Aorta (tissue), 5 donors: ENCODE data around the gene TUBE1. TPM values are rescaled to one million over a fixed set of nuclear protein-coding genes. Genes with fewer than 3 reads are reported as not detected.
A peak's percentile ranks its signal among the peaks of the same experiment; 100 is the strongest.

Experiments used
- ATAC-seq: fragments of 200-7000 bp; cut with Tn5 transposase; one replicate; pipeline ENCODE4 v1.9.1; 2022; ENCODE audit warnings: moderate library complexity; ENCODE audit not compliant: low FRiP score
- DNase-seq, 2 donors: peaks; one replicate each; pipeline ENCODE4 v3.0.0-alpha.2; 2020
- H3K27ac ChIP-seq, 2 donors: one replicate each; pipeline ENCODE4 v1.5.1; 2013; ENCODE audit warnings: low read length in 2 of 2, mild to moderate bottlenecking in 2 of 2, moderate library complexity in 2 of 2, control low read depth in 1 of 2, inconsistent platforms in 1 of 2, low read depth in 1 of 2
- H3K27me3 ChIP-seq, 2 donors: one replicate each; pipeline ENCODE4 v1.6.1; 2013; ENCODE audit warnings: control low read depth in 1 of 2, low read length in 1 of 2, mild to moderate bottlenecking in 1 of 2, moderate library complexity in 1 of 2; ENCODE audit not compliant: insufficient read depth in 2 of 2, control insufficient read depth in 1 of 2
- H3K36me3 ChIP-seq, 2 donors: one replicate each; pipeline ENCODE4 v1.6.1; 2013; ENCODE audit warnings: control low read depth in 1 of 2, low read length in 1 of 2, mild to moderate bottlenecking in 1 of 2; ENCODE audit not compliant: insufficient read depth in 2 of 2, control insufficient read depth in 1 of 2
- H3K4me1 ChIP-seq, 2 donors: one replicate each; pipeline ENCODE4 v1.6.1; 2013; ENCODE audit warnings: low read length in 2 of 2, control low read depth in 1 of 2, mild to moderate bottlenecking in 1 of 2, moderate library complexity in 1 of 2; ENCODE audit not compliant: insufficient read depth in 2 of 2, control insufficient read depth in 1 of 2
- H3K4me3 ChIP-seq, 2 donors: one replicate each; pipeline ENCODE4 v1.5.1; 2013; ENCODE audit warnings: low read length in 2 of 2, control low read depth in 1 of 2, mild to moderate bottlenecking in 1 of 2
- H3K9me3 ChIP-seq: one replicate; pipeline ENCODE4 v1.6.1; 2013; ENCODE audit warnings: mild to moderate bottlenecking, low read length; ENCODE audit not compliant: control insufficient read depth
- WGBS, 2 donors: extraction: QIAGEN DNeasy Blood & Tissue Kit; methylation state at CpG; one replicate each; pipeline ENCODE4 v1.1.7; 2013; 5-methylcytosine and 5-hydroxymethylcytosine counted together
- intact Hi-C, 2 donors: fragments of 100-400 bp; cut with DNase I; formaldehyde crosslinking; loops; one replicate each; pipeline versions ENCODE4 v1.14.2 to v1.15.0; 2022
- polyA plus RNA-seq, 2 donors: library from polyadenylated mRNA; stranded (reverse); fragments of 200-250 nt; gene quantifications; one replicate each; pipeline ENCODE4 v1.2.3, GENCODE V29; 2013
- total RNA-seq, 2 donors: library from RNA; stranded (reverse); fragmentation: NEBNext Ultra II Directional; extraction: Animal tissue kit (Norgen Biotek cat#: 25700); gene quantifications; one replicate each; pipeline ENCODE4 v1.2.1, GENCODE V29; 2021
- donor health status: healthy with polysubstance abuse.
- donor health status: Bipolar disorder and iron deficiency.
- donor health status: DM: no; HTN: no; CAD: no.
- donor health status: DM: no; HTN: no; CAD: no.
- donor health status: DM: yes; HTN: yes; CAD: no.

The TUBE1 gene
- total and polyA plus RNA-seq, 4 donors = 10.1 to 39.1 (median 23.5) TPM

DNA sequence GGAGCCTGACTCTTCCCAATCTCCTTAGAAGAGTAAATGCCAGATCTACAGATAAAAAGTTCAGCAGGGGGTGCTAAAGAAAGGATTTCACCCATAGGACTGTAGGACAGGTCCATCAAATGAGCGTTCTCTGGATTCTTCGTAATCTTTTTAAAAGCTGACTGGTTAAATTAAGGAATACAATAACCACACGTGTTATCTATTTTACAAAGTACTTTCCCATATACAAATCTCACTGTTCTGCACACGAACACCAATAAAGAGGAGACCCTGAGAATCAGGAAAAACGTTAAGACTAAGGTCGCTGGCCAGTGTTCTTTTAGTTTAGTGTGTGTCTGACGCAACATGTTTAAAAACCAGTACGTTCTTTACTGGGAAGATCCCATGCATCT is 542 bp downstream of the TUBE1 start:
- Histone ChIP-seq H3K27me3 (no peaks in the 10 kb centered on the region), H3K4me3 (peak overlapping the region; percentile 94 to 98), H3K4me1 (no peaks in the 10 kb centered on the region), H3K36me3 (no peaks in the 10 kb centered on the region), H3K9me3 (no peaks in the 10 kb centered on the region), H3K27ac (peak overlapping the region in 1 of 2 donors; percentile 71)
- intact Hi-C loops = no loop called here
- DNase-seq (no peak), ATAC-seq (peak; percentile 21)
- 0% methylated on average over 8 of the region's 8 CpGs for WGBS, 2 donors

DNA sequence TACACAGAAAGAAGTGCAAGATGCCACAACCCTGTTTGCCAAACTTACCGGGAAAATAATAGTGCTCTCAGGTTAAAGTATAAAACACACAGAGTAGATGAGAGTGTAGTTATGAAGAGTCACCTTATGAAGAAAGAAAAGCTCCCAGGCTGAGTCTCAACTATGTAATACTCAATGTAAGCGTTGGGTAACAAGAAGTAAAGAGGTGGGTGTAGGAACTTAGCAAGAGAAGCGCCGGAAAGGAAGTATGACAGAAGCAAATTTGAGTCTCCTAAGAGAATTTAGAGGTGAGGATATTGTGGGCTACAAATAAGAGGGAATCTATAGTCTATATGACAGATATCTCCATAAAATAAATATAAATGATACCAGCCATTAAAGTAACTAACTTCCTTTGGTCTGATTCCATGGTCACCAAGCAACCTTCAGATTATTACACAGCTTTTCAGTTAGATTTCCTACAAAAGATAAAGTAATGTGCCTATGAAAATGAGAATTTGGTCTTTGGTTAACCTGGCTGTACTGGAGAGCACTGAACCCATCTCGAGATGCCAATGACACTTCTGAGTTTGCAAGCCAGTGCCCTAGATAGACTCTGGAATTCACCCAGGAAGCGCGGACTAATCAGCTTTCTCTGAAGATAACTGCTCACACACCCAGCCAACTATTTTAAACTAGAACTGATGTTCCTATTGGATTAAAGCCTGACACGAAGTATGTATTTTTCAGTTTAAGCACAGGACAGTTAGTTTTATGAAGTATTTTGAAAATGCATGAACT is 1.8 kb downstream of the TUBE1 start:
- intact Hi-C loops = no loop called here
- no peak for ATAC-seq
- H3K9me3 ChIP-seq = no peaks in the 10 kb centered on the region

DNA sequence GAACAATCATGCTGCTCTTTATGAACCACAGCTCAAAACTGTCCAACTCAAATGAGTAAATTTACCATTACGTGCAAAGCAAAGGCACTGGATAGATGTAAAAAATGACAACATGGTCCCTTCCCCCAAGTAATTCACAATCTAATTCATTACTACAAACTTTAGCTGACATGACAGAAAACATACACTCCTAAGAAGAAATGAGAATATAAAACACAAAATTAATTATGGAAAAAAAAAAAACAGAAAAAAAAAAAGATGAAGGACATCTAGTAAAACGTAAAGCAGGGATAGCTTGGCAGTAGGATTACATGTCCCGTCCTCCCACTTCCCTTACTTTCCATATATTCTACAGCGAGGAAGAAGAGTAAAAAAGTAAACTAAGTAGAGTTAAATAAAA is 5.7 kb downstream of the TUBE1 start:
- no peaks in the 10 kb centered on the region for H3K36me3 ChIP-seq
- H3K4me3 ChIP-seq = no peak overlapping the region
- H3K4me1 ChIP-seq = no peaks in the 10 kb centered on the region
- H3K27ac ChIP-seq = no peak overlapping the region
- DNase-seq (no peak), ATAC-seq (no peak)
- H3K9me3 ChIP-seq = no peaks in the 10 kb centered on the region
- 90 to 91% methylated on average over 4 of the region's 4 CpGs for WGBS, 2 donors
- intact Hi-C loops = no loop called here
- H3K27me3 ChIP-seq = no peaks in the 10 kb centered on the region

More for the DNA sequence above, 1.8 kb downstream of the TUBE1 start:
- no peak overlapping the region for H3K4me3 ChIP-seq
- no peaks in the 10 kb centered on the region for H3K36me3 ChIP-seq
- H3K27me3 ChIP-seq = no peaks in the 10 kb centered on the region
- no peak for DNase-seq
- no peak overlapping the region for H3K27ac ChIP-seq
- H3K4me1 ChIP-seq = no peaks in the 10 kb centered on the region
- 70 to 71% methylated on average over 8 of the region's 8 CpGs for WGBS, 2 donors

DNA sequence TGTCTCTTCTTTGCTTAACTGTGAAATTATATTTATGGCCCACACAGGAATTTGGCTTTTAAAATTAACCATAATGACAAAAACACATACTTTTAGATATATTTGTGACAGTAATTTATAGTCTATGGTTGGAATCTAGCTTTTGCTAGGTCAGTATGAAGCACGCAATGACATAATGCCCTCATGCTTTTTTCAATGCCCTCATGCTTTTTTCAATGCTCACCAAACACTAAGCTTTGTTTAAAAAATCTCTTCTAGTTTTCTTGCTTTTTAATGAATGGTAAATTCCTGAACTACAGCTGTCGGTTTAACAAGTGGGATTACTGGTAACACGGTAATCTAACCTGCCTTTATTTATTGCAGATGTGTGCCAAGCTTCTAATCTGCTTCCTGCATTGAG is 20.7 kb downstream of the TUBE1 start:
- WGBS, 2 donors = 68 to 69% methylated on average over 3 of the region's 3 CpGs
- intact Hi-C loops = no loop called here
- H3K27ac ChIP-seq = no peak overlapping the region
- H3K9me3 ChIP-seq = no peaks in the 10 kb centered on the region
- ATAC-seq = no peak
- H3K36me3 ChIP-seq = no peaks in the 10 kb centered on the region
- H3K4me3 ChIP-seq = no peak overlapping the region
- no peaks in the 10 kb centered on the region for H3K4me1 ChIP-seq
- no peak for DNase-seq
- no peaks in the 10 kb centered on the region for H3K27me3 ChIP-seq

DNA sequence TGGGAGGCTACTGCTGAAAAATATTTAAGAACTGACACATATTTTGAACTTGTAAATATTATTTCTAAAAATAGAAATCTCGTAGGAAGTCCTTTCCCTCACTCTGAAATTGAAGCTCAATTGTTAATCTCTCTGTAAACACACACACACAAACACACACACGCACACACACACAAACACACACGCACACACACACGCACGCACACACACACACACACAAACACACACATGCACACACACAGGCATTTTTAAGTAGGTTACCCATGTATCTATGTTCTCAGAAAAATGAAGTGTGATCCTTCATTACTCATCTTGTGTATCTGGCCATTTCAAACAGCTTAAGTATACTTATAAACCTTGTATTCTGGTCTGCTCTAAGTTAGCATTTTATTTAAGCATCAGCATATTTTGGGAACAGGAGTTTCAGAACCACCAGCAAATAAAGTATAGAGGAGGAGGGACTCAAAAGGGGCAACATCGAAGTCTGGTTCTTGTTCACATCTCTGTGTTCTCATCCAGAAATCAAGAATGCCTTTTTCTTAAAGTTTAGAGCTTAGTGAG is 21.8 kb downstream of the TUBE1 start:
- Histone ChIP-seq H3K4me1 (no peaks in the 10 kb centered on the region), H3K9me3 (no peaks in the 10 kb centered on the region), H3K27me3 (no peaks in the 10 kb centered on the region), H3K27ac (no peak overlapping the region), H3K36me3 (no peaks in the 10 kb centered on the region), H3K4me3 (no peak overlapping the region)
- ATAC-seq = no peak
- intact Hi-C loops = no loop called here
- no peak for DNase-seq
- 52 to 58% methylated on average over 6 of the region's 6 CpGs for WGBS, 2 donors

DNA sequence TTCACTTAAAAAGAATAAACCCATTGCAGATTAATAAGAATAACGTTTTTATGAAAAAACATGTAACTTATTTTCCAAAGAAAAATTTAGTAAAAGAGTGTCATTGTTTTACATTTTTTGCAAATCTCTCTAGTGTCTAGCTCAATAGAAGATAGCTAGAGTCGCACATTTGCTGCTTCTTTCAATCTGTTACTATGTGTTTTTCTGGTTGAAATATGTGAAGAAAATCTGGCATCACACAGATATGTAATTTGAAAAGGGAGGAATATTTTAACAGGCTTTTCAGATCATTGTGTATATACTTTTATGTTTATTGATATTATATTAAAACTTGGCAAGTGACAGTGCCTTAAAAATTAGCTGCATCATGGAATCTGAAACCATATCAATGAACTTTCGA is 24.3 kb downstream of the TUBE1 start:
- intact Hi-C loops = no loop called here
- ATAC-seq (no peak), DNase-seq (no peak)
- H3K4me3 ChIP-seq = no peak overlapping the region
- H3K27ac ChIP-seq = no peak overlapping the region
- WGBS, 2 donors = 88 to 89% methylated on average over 3 of the region's 3 CpGs
- H3K9me3 ChIP-seq = no peaks in the 10 kb centered on the region
- H3K4me1 ChIP-seq = no peaks in the 10 kb centered on the region
- H3K27me3 ChIP-seq = no peaks in the 10 kb centered on the region
- H3K36me3 ChIP-seq = no peaks in the 10 kb centered on the region

DNA sequence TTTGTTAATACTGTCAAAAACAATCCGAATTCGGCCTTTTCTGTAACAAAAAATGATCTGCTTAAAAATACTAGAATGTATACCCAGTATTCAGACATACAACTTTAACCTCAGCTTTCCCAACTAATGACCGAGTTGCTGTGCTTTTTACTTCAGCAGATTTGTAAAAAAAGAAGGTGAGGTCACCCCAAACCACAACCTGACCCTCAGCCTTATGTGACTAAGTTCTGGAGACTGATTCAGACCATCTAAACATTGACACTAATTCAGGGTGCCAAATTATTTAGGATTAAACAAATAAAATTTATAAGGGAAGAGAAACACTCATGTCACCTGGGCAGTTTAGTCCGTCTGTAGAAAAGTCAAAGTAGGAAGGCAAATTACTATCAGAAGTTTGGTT is 25.7 kb downstream of the TUBE1 start:
- no peak overlapping the region for H3K4me3 ChIP-seq
- no peak overlapping the region for H3K27ac ChIP-seq
- DNase-seq (no peak), ATAC-seq (no peak)
- intact Hi-C loops = no loop called here
- no peaks in the 10 kb centered on the region for H3K27me3 ChIP-seq
- WGBS, 2 donors = 93 to 98% methylated on average over 4 of the region's 4 CpGs
- H3K4me1 ChIP-seq = no peaks in the 10 kb centered on the region
- no peaks in the 10 kb centered on the region for H3K36me3 ChIP-seq
- H3K9me3 ChIP-seq = no peaks in the 10 kb centered on the region

DNA sequence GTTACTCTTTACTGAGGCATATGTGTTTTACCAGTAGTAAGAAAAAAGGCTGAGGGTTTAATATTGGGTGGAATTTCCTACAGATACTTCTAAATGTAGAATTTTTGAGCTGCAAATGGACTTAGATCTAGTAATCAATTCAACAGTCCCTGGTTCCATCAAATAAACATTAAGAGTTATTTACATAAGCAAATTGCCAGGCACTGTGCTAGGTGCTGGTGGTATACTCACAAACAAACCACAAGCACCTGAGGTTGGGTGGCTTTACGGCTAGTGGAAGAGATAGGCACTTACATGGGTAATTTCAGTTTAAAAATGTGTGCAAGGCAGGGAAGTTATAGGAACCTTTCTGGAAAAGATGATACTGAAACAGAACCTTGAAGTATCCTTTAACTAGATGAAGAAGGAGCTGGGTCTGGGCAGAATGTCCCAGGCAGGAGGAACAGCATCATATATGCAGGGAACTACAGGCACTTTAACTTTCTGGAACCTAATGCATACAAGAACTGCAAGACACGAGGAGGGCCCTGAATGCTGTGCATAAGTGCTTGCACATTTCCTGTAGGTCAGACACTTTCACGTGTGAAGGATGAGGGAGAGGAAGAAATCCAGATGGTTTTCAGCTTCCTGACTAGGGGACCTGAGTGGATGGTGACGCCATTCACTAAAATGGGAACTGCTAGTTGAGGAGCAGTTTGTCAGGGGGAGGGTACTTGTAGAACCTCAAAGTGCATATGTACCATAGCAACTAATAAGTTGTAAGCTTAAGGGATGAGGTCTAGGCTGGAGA is 28.8 kb downstream of the TUBE1 start:
- Histone ChIP-seq H3K9me3 (no peaks in the 10 kb centered on the region), H3K27ac (no peak overlapping the region), H3K4me3 (no peak overlapping the region), H3K4me1 (no peaks in the 10 kb centered on the region), H3K36me3 (no peaks in the 10 kb centered on the region), H3K27me3 (no peaks in the 10 kb centered on the region)
- WGBS, 2 donors = 78 to 80% methylated on average over 4 of the region's 4 CpGs
- intact Hi-C loops = no loop called here
- DNase-seq (no peak), ATAC-seq (no peak)
